ENCODE measurements around the gene ERRFI1.
"Not testable (repeated sequence)": the region's sequence is repeated elsewhere in the genome, so short reads cannot be mapped to it uniquely, and the experiment has no call there.

ERRFI1 gene

DNA sequence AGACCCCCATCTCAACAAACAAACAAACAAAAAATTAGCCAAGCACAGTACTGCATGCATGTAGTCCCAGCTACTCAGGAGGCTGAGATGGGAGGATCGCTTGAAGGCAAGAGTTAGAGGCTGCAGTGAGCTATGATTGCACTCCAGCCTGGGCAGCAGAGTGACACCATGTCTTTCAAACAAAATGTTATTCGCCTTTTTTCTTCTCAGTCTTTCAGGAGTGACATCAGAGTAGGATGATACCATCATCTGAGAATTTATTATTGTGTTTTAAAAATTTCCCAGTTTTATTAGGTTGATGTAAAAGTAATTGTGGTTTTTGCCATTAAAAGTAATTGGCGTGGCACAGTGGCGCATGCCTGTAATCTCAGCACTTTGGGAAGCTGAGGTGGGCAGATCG is 53.8 kb downstream of the ERRFI1 start:
- no peak for TF ChIP-seq CTCF (IDR thresholded peaks at IDR 0.05; ENCODE audit: low read depth, low read length)
- DNase-seq (ENCODE audit: extremely low read depth, low read depth): no peak

DNA sequence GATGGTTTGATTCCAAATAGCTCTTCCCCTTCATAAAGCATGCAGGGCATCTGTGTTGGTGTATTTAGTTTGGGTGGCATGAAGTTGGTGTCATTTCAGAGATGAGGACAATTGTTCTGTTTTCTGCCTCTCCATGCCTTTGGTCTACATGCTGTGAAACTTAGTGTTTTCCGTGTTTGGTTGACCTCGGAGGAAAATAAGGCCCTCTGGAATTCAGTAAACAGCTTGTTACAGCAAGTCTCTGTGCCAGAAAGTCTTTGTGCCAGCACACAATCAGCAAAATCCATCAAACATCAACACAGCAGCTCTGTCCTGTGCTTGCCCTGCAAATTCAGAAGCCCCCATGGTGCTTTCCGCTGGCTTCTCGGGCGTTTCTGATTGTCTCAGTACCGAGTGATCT is 55.1 kb downstream of the ERRFI1 start:
- no peak for TF ChIP-seq CTCF (IDR thresholded peaks at IDR 0.05; ENCODE audit: low read depth, low read length)
- no peak for DNase-seq (ENCODE audit: extremely low read depth, low read depth)

DNA sequence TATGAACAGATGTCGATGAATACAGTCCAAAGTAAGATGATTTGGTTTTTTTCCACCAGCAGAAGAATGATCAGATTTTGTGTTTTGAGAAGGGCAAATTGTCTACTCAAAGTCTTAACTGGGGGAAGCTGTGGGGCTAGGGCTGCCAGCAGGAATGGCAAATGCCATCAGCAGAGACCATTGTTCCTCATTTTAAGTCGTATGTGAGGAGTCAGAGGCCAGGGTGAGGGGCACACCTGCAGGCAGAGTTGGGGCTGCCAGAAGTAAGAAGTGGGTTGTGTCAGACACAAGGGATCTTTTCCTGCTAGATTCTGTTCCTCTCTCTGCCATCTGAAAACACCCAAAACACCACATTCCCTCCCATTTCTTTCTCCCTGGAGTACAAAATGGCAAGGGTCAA is 55.9 kb downstream of the ERRFI1 start:
- no peak for DNase-seq (ENCODE audit: extremely low read depth, low read depth)
- no peak for TF ChIP-seq CTCF (IDR thresholded peaks at IDR 0.05; ENCODE audit: low read depth, low read length)

DNA sequence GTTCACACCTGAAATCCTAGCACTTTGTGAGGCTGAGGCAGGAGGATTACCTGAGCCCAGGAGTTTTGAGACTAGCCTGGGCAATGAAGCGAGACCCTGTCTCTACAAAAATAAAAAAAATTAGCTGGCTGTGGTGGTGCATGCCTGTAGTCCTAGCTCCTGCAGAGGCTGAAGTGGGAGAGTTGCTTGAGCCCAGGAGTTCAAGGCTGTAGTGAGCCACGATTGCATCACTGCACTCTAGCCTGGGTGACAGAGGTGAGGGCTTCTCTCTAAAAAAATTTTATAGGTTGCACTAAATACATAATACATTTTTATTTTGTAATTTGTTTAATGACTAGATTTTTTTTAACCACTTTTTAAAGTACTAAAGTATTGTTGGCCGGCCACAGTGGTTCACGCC is 58.5 kb downstream of the ERRFI1 start:
- no peak for TF ChIP-seq CTCF (IDR thresholded peaks at IDR 0.05; ENCODE audit: low read depth, low read length)
- no peak for DNase-seq (ENCODE audit: extremely low read depth, low read depth)

- DNase-seq (ENCODE audit: extremely low read depth, low read depth): no peak
- no peak for TF ChIP-seq CTCF (IDR thresholded peaks at IDR 0.05; ENCODE audit: low read depth, low read length)
Observed at GRCh38 chr1:7967196-7967595, 58.9 kb downstream of the ERRFI1 start.

- no peak for TF ChIP-seq CTCF (IDR thresholded peaks at IDR 0.05; ENCODE audit: low read depth, low read length)
- no peak for DNase-seq (ENCODE audit: extremely low read depth, low read depth)
Observed at GRCh38 chr1:7964476-7964875, 61.6 kb downstream of the ERRFI1 start.

DNA sequence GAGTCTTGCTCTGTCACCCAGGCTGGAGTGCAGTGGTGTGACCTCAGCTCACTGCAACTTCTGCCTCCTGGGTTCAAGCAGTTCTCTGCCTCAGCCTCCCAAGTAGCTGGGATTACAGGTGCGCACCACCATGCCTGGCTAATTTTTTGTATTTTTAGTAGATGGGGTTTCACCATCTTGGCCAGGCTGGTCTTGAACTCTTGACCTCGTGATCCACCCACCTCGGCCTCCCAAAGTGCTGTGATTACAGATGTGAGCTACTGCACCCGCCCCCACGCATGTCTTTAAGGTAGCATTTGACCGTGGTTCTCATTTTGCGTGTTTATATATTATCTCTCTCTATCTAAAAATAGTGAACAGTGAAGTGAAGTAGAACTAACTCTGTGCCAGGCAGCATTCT is 62.3 kb downstream of the ERRFI1 start:
- not testable (repeated sequence) for DNase-seq (ENCODE audit: extremely low read depth, low read depth)

DNA sequence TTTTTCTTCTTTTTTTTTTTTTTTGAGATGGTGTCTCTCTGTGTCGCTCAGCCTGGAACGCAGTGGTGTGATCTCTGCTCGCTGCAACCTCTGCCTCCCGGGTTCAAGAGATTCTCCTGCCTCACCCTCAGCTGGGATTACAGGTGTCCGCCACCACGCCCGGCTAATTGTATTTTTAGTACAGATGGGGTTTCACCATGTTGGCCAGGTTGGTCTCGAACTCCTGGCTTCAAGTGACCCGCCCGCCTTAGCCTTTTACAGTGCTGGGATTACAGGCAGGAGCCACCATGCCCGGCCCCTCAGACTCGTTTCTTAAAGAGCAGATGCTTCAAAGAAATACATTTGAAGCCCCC is 62.8 kb downstream of the ERRFI1 start:
- DNase-seq (ENCODE audit: extremely low read depth, low read depth): not testable (repeated sequence)

Data from AG09319 (cell line).